GM19240 (cell line): Measurements from ENCODE around the gene KCNH5.
"Not testable (repeated sequence)": the region's sequence is repeated elsewhere in the genome, so short reads cannot be mapped to it uniquely, and the experiment has no call there.

ENCODE experiments used
- DNase-seq: peaks from one replicate; pipeline ENCODE4 v3.0.0; 2011; ENCODE audit warnings: low spot score; ENCODE audit not compliant: insufficient read length

Gene KCNH5

DNA sequence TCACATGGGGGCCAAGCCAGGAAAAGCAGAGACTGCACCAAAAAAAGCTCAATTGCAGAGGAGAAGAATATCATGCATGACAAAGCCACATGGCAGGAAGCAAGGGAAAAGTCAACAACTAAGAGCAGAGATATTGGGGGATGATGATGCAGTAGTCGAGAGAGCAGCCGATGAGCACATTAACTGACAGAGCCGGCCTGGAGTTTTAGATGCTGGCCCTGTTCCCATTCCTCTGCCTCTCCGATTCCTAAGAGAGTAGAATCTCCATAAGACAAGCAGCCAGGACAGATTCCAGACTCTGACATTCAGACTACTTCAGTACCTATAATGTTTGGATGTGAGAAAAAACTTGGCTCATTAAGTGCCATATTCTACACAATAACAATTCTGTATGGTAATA lies 155.9 kb downstream of the KCNH5 start:
- no peak for DNase-seq

DNA sequence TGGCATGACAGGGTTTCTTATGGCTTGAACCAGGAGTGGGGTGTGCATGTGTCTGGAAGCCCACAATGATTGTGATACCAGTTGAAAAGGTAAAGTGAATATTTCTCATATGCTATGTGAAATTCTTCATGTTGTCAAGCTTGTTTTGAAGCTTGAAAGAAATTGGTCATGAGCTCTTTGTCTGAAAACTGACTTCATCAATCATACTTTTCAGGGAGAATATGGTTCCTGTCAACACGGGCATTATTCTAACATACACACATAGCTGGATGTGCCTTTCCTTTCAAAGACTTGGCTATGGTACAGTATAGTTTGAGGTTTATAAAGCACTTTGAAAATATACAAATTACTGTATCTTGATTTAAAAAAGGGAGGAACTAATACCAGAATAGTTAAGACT lies 158.8 kb downstream of the KCNH5 start:
- no peak for DNase-seq

DNA sequence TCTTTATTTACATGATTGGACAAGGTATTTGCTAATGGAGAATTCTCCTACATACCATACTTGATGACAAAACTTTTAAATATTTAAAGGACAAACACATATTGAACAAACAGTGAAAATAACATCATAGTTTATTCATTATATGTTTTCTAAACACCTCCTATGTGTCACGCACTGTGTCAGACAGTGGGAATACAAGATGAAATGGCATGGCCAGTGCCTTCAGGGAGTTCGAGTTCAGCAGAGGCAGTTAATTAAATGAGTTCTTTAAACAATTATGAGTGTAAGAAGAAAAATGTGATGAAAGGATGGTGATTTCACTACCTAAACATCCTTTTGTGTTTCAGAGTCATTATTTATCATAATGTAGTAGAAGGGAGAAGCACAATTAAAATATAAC lies 159.8 kb downstream of the KCNH5 start:
- DNase-seq, result no peak

DNA sequence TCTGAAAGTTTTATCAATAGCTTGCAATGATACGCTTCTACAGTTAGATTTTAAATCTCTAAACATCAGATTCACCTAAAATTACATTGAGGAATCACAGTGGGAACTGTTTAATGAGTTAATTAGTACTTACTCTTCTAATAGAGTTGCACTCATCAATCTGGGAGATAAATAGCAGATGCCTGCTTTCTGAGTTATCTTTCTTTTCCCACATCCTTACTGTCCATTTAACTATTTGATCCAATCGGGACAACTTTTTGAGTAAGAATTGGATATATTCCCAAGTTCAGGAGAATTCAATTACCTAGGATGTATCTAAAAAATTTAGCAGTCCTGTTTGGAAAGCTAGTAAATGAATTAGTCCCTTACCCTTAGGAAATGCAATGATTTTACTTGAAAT lies 162.3 kb downstream of the KCNH5 start:
- no peak for DNase-seq

DNA sequence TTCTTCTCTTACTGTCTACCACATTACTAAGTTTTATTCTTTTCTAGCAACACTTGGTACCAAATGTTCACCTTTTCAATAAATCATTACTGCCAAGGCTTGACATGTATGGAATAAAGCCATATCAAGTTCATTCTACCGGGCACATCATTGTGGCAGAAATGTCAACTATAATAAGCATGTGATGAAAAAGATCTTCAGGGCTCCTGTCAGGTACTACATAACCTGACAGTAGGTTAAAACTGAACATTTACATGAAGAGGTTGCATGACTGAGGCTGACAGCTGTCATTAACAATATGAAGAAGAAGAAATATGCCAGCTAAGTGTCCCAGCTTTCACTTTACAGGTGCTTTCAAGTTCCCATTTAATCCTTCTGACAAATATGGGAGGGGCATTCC lies 178.9 kb downstream of the KCNH5 start:
- DNase-seq, result no peak

DNA sequence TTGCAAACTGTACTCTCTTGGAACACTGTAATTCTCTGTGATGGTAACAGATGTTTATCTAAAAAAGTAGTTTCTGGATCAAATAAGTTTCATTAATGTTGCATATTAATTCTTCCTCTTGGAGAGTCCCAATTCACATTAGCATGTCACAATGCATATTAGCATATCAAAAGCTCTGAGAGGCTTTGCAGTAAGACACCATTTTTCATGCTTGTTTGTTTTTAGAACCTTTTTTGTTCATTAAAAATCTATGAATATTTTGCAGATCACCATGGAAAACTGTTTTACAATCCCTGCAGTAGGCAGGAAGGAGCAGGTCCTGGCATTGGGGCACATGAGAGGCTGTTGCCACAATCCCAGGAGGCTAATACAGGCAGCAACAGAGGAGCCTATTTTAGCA lies 180.7 kb downstream of the KCNH5 start:
- DNase-seq, result no peak

DNA sequence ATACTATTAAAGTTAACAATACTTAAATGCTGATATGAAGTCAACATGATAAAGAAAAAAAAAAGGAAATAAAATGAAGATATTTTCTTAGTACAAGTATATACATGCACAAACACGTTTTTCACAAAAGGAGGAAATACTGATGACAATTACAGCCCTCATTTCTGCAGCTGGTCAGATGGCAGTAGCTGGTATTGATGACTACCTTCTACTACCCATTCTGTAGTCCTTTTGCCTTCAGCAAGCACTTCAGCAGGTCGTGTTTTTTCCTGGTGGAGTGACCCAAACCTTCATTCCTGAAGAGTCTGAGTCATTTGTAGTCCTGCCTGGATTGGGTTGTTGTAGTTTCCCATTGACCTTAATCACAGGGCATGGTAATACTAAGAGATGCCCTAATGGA lies 187.2 kb downstream of the KCNH5 start:
- DNase-seq, result not testable (repeated sequence)

DNA sequence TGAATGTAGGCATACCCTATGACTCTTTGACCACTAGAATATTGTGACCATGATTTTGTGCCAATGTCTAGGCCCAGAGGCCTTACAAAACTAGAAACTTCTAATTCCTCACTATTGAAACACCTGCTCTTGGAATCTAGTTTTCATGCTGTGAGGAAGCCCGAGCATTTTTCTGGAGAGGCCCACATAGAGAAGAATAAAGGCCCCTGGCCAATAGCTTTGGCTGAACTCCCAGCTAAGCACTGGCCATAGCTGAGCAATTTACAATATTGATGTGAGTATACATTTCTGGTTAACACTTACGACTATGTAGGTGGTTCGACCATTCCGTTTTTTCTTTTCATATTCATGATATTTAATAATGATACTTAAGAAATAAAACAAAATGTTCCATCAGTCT lies 190.3 kb downstream of the KCNH5 start:
- DNase-seq, result no peak

DNA sequence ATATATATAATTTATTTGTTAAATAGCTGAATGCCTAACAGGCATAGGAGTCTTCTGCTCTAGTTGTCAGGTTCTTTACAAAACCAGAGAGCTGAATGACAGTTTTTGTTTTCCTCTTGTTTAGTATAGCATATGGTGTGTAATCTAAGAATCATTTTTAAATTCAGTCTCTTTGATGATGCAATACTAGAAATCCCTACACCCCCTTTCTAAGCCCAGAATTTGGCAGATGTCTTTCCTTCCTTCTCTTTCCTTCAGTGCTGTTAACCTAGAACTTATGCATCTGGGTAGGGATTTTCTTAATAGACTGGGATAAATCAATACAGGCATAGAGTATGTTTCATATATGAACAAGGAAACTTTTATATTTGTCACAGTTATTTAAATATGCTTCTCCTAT lies 198.1 kb downstream of the KCNH5 start:
- no peak for DNase-seq

DNA sequence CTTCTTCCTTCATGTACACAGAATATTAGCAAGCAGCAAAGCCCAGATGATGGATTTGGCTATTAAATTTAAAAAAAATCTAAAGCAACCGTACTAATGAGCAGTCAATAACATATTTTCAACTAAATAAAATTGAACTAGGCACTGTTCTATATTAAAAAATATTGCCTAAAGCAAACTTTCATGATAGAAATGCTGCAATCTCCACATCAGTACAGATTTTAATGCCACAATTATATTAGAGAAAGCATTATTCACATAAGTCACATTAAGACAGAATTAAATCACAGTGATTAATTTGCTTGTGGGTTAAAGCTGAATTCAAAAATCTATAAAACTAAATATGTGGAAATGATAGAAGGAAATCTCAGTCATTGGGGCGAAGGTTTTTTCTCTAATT lies 200.7 kb downstream of the KCNH5 start:
- no peak for DNase-seq

DNA sequence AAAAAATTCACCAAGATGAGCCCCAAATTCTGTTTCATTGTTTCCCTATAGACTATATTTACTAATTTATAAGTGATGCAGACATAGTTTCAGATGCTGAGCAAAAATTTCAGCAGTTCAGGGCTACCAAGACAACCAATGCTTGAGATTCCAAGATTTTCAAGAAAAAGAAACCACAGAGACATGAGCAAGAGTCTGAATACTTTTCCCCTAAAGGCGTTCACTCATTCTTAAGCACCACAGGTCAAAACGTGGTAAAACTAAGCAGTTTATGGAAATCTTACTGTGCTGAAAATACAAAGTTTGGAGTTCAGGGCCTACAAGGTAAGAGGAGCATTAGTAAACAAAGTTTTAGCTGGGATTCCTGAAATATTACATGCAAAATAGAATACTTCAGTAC lies 221.2 kb downstream of the KCNH5 start:
- DNase-seq, result no peak

DNA sequence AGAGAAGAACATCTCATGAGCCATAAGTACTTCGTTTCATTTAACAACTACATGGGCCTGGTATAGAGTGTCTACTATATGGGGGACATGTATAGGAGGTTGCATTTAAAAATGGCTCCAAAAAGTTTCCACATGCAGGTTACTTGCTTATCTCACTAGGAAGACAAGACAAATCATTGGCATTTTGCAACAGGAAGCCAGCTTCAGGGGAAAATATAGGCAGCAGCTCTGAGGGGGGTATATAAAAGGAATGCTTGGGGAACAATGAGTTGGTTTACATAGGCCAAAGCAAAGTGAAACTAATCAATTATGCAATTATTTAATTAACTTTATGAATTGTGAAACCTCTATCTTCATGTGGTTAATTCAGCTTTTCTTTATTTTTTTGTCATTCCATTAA lies 225.3 kb downstream of the KCNH5 start:
- DNase-seq, result no peak

DNA sequence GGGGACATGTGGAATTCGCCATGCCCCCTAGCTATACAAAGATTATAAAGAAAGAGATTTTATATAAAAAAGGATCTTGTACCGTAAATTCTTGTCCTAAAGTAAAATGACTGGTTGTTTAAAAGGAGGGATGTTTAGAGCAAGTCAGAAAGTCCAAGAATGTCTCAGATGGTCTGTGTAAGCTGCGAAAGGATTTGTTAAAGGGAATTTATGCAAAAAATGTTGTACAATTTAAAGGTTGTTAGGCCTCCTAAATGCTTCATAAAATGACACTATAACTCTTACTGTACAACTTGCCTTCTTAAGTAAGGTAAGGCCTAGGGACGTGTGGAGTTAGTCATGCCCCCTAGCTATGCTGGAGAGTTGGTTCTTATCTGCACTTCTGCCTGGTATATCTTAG lies 237.6 kb downstream of the KCNH5 start:
- no peak for DNase-seq

DNA sequence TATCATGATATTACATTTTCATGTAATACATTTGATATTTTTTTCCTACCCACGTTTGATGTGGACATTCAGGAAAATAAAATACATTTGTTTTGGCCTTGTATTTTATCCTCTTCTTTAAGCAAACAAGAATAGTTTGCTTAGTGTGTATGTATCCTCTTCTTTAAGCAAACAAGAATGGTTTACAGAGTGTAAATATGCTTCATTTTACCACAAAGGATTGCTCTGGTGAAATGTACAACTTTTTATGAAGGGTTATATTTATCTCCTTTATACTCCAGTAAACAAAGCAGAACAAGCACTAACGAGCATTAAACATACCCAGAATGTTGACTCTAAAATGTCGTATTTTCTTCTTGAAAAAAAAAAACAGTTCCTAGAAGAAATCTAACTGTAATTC lies 244.7 kb downstream of the KCNH5 start:
- no peak for DNase-seq

DNA sequence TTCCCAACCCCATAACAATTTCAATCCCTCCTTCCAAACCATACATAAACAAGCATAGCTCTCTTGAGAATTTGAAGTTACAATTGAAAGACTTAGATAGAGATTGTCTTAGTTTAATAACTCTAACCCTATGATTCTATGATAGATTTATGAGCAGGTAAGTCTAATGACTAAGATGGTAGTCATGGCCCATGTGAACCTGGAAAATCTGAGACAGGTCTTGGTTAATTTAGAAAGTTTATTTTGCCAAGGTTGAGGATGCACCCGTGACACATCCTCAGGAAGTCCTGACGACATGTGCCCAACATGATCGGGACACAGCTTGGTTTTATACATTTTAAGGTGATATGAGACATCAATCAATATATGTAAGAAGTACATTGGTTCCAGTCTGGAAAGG lies 248.8 kb downstream of the KCNH5 start:
- no peak for DNase-seq

DNA sequence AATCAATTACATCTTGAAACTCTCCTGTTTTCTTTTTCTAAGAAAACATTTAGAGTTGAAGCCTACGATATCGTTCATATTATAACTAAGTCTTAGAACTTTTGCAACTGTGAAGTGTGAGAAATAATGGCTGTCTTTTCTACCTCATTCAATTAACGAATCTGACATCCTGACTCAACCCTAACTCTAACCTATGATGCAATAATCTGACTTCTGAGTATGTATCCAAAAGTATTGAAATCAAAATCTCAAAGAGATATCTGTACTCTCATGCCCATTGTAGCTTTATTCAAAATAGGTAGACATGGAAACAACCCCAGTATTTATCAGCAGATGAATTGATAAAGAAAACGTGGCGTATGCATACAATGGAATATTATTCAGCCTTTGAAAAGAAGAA lies 252.7 kb downstream of the KCNH5 start:
- DNase-seq, result no peak

DNA sequence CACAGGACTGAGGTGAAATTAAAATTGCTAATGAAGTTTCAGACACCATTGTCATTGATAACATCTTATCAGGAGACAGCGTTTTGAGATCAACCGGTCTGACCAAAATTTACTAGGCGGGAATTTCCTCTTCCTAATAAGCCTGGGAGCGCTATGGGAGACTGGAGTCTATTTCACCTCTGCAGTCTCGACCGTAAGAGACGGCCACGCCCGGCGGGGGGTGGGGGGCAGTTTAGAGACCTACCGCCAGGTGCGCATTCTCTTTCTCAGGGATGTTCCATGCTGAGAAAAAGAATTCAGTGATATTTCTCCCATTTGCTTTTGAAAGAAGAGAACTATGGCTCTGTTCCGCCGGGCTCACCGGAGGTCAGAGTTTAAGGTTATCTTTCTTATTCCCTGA lies 263.9 kb downstream of the KCNH5 start:
- DNase-seq, result not testable (repeated sequence)

DNA sequence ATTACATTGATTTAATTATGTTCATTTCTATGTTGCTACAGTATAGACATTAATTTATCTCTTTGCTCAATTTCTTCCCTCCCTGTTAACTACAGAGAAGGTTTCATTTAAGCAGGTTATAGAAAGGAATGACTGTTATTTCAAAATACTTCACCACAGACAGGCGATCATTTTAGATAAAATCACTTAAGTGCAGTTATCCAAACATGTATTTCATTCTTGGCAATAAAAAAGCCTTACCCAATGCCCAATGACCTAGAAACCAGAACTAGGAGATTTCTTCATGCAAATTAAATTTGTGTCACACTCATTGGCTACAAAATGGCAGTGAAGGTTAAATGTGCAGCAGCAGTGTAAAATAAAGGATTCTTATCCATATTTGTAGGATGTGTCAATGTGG lies 266.4 kb downstream of the KCNH5 start:
- DNase-seq, result no peak

DNA sequence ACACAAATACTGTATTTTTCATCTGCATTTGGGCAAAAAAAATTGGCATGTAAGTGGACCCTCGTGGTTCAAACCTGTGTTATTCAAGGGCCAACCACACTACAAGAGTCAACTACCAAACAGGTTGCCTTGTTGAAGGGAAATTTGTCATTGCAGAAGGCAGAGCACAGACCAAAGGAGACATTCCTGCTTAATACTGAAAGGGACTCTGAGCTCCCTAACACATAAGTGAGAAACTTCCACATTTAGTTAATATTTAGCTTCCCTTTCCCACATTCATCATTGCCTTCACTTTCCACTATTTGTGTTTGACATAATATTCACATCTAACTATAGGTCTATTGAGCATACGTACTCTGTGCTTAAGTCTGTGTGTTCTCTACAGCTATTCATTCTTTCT lies 266.9 kb downstream of the KCNH5 start:
- no peak for DNase-seq

DNA sequence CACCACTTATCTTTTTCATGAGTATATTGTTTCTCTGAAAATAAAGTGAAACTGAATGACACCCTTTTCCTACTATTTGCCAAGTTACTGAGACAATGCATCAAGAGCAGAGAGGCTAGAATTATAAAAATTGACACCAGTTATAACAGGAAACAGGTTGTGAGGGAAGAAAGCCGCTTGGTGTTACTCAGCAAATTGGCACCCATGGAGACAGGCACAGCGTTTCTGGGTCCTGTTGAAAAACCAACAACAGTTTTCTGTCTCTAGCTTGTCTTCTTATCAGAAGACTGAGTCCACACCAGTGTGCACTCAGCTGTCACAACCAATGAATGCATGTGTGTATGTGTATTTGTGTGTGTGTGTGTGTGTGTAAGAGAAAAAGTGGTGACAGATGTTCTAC lies 267.7 kb downstream of the KCNH5 start:
- DNase-seq, result no peak

DNA sequence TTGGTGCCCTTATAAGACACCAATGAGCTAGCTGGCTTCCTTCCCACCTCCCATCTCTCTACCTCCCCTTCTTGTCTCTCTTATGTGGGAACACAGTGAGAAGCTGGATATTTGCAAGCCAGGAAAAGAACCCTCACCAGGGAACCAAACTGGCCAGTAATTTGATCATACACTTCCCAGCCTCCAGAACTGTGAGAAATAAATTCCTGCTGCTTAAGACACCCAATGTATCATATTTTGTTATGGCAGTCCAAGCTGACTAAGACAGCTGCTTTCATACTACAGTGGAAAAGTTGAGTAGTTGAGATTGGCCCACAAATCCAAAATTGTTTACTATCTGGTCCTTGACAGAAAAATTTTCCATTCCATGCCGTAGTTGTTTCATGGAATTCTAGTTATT lies 269.0 kb downstream of the KCNH5 start:
- DNase-seq, result no peak

DNA sequence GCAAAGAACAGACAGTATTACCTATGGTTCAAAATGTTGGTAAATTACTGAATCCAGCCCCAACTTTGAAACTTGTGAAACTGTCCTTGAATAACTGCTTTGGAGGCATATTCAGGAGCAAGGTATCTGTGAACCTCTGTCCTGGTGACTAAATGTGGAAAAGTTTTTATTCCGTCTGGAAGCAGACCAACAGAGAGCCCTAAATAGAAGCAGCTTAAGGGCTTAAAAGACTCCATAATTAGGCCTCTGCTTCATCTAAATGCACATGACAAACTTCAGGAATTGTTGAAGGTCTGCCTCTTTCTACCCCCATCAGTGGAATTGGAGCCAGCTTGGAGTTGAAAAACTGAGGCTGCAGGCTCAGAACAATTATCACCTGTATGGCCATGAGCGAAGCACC lies 276.5 kb downstream of the KCNH5 start:
- no peak for DNase-seq

DNA sequence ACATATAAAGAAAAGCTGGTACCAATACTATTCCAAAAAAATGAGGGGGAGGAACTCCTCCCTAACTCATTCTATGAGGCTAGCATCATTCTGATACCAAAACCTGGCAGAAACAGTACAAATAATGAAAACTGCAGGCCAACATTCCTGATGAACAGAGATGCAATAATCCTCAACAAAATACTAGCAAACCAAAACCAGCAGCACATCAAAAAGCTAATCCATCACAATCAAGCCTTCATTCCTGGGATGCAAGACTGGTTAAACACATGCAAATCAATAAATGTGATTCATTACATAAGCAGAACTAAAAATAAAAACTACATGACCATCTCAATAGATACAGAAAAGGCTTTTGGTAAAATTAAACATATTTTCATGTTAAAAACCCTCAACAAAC lies 281.3 kb downstream of the KCNH5 start:
- DNase-seq, result no peak

DNA sequence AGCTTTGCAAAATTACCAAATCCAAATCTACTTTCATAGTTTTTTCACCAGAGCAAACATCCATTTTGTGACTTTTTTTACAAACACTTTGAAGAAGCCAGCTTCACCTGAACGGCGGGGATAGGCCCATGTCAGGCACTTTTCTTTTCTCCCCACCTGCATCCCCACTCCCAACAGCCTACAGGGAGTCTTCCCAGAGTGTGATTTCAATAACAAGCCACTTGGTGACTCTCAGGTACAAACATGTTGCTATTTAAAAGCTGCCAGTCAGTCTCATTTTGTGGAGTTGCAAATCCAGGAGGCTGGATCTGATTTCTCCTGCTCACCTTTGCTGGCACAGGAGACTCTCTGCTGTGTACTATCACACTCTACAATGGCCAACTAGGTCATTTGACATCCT lies 285.5 kb downstream of the KCNH5 start:
- DNase-seq, result no peak

DNA sequence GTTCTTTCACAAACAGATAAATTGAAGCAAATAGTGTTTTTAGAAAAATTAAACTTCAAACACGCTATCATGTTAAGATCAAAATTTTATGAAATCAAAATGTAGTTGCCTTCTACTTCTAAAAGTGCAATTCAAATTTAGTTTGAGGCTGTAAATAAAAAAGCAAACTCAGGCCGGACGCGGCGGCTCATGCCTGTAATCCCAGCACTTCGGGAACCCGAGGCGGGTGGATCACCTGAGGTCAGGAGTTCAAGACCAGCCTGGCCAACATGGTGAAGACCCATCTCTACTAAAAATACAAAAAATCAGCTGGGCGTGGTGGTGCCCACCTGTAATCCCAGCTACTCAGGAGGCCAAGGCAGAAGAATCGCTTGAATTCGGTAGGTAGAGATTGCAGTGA lies 298.4 kb downstream of the KCNH5 start:
- DNase-seq, result not testable (repeated sequence)
